Brain microvascular endothelial cell (primary cell): Measurements from ENCODE around the gene PCGF3.

Source experiments
- DNase-seq: peaks from one replicate; pipeline ENCODE4 v3.0.0-alpha.2; 2020
- H3K27ac ChIP-seq: fragments of 250-450 bp; sonication (Bioruptor Pico); 2 replicates; pipeline ENCODE4 v1.5.1; 2020; ENCODE audit warnings: mild to moderate bottlenecking, moderate library complexity
- H3K27me3 ChIP-seq: fragments of 250-450 bp; sonication (Bioruptor Pico); replicated peaks from 2 replicates; pipeline ENCODE4 v1.5.1; 2020; ENCODE audit warnings: mild to moderate bottlenecking
- H3K36me3 ChIP-seq: fragments of 250-450 bp; sonication (Bioruptor Pico); replicated peaks from 2 replicates; pipeline ENCODE4 v1.5.1; 2020; ENCODE audit warnings: mild to moderate bottlenecking
- H3K4me3 ChIP-seq: 2 replicates; pipeline ENCODE4 v1.5.1; 2011; ENCODE audit warnings: low read depth, mild to moderate bottlenecking, control low read depth, low read length, moderate library complexity
- CTCF ChIP-seq: IDR thresholded peaks from 2 replicates; pipeline ENCODE4 v1.5.1; 2011; ENCODE audit warnings: low read depth, mild to moderate bottlenecking, moderate library complexity, low read length, control low read depth, inconsistent platforms; ENCODE audit errors: missing control alignments
- in situ Hi-C: cut with HindIII; loops from 2 replicates; pipeline ENCODE4 v1.10.0; 2017; ENCODE audit warnings: low sequenced_read_pairs, low pct_ligation_motif_present

Gene PCGF3

GRCh38 chr4:677431-678293 is 28.0 kb upstream of the PCGF3 start:
- no peak for TF ChIP-seq CTCF
- no peak overlapping the region for H3K4me3 ChIP-seq
- no peak overlapping the region for H3K27ac ChIP-seq
- in situ Hi-C loops, result no loop called here
- no peaks in the 10 kb centered on the region for H3K36me3 ChIP-seq
- no peaks in the 10 kb centered on the region for H3K27me3 ChIP-seq
- no peak for DNase-seq

GRCh38 chr4:678331-679103 is 27.1 kb upstream of the PCGF3 start:
- no peak overlapping the region for H3K27ac ChIP-seq

GRCh38 chr4:679104-679481 is 26.5 kb upstream of the PCGF3 start:
- no peak for TF ChIP-seq CTCF
- Histone ChIP-seq H3K4me3 (no peak overlapping the region), H3K36me3 (no peaks in the 10 kb centered on the region), H3K27ac (no peak overlapping the region), H3K27me3 (no peaks in the 10 kb centered on the region)
- no peak for DNase-seq
- in situ Hi-C loops, result no loop called here

More at GRCh38 chr4:678331-679103, 27.1 kb upstream of the PCGF3 start:
- H3K4me3 ChIP-seq, result no peak overlapping the region
- no peaks in the 10 kb centered on the region for H3K36me3 ChIP-seq
- no peak for TF ChIP-seq CTCF
- DNase-seq, result no peak
- in situ Hi-C loops, result no loop called here
- H3K27me3 ChIP-seq, result no peaks in the 10 kb centered on the region

GRCh38 chr4:679629-680028 is 26.0 kb upstream of the PCGF3 start:
- Histone ChIP-seq H3K27me3 (no peaks in the 10 kb centered on the region), H3K36me3 (no peaks in the 10 kb centered on the region), H3K27ac (no peak overlapping the region), H3K4me3 (no peak overlapping the region)
- DNase-seq, result no peak
- in situ Hi-C loops, result no loop called here
- no peak for TF ChIP-seq CTCF

GRCh38 chr4:680091-680490 is 25.5 kb upstream of the PCGF3 start:
- H3K27me3 ChIP-seq, result no peaks in the 10 kb centered on the region
- in situ Hi-C loops, result no loop called here
- H3K4me3 ChIP-seq, result no peak overlapping the region
- no peak for TF ChIP-seq CTCF
- H3K36me3 ChIP-seq, result no peaks in the 10 kb centered on the region
- H3K27ac ChIP-seq, result no peak overlapping the region
- no peak for DNase-seq
